Measurements from ENCODE around the gene ELP5.

The ELP5 gene

GRCh38 chr17:7213895-7214299 lies 38.1 kb upstream of the ELP5 start:
- no peaks in the 10 kb centered on the region for H3K9me3 ChIP-seq (ENCODE audit: low read length)
- no peaks in the 10 kb centered on the region for H3K27me3 ChIP-seq (ENCODE audit: insufficient read depth, low read length)
- H3K36me3 ChIP-seq (ENCODE audit: insufficient read depth, low read length) = no peaks in the 10 kb centered on the region
- TF ChIP-seq CTCF (IDR thresholded peaks at IDR 0.05; ENCODE audit: low read length) (peak; percentile 63), EZH2 (IDR thresholded peaks at IDR 0.05; ENCODE audit: borderline replicate concordance, low read length) (no peak)
- H3K9ac ChIP-seq (ENCODE audit: low read length) = no peak overlapping the region
- no peaks in the 10 kb centered on the region for H3K9me2 ChIP-seq (ENCODE audit: low read depth, low read length)
- H3K79me2 ChIP-seq (ENCODE audit: insufficient read depth, low read length) = no peaks in the 10 kb centered on the region
- H3K27ac ChIP-seq (ENCODE audit: low read depth, low read length, poor library complexity, severe bottlenecking) = no peak overlapping the region
- peak overlapping the region; percentile 49 for H3K4me3 ChIP-seq (ENCODE audit: low read depth, low read length, poor library complexity, severe bottlenecking)
- H4K20me1 ChIP-seq (ENCODE audit: insufficient read depth, low read length) = no peaks in the 10 kb centered on the region
- H2AFZ ChIP-seq (ENCODE audit: low read length) = no peak overlapping the region
- H3F3A ChIP-seq (ENCODE audit: insufficient read depth, low read length) = no peaks in the 10 kb centered on the region
- peaks cover 24% of the 10 kb centered on the region for H3K4me1 ChIP-seq (ENCODE audit: insufficient read depth, low read length, severe bottlenecking)
- H3K4me2 ChIP-seq (ENCODE audit: low read length) = peak overlapping the region; percentile 57

GRCh38 chr17:7214300-7215135 lies 37.5 kb upstream of the ELP5 start:
- Histone ChIP-seq H2AFZ (ENCODE audit: low read length) (no peak overlapping the region), H3K9me3 (ENCODE audit: low read length) (no peaks in the 10 kb centered on the region), H3K4me2 (ENCODE audit: low read length) (peak overlapping the region; percentile 63), H3F3A (ENCODE audit: insufficient read depth, low read length) (no peaks in the 10 kb centered on the region), H3K4me3 (ENCODE audit: low read depth, low read length, poor library complexity, severe bottlenecking) (peak overlapping the region; percentile 49), H4K20me1 (ENCODE audit: insufficient read depth, low read length) (no peaks in the 10 kb centered on the region), H3K9ac (ENCODE audit: low read length) (no peak overlapping the region), H3K79me2 (ENCODE audit: insufficient read depth, low read length) (no peaks in the 10 kb centered on the region), H3K27ac (ENCODE audit: low read depth, low read length, poor library complexity, severe bottlenecking) (no peak overlapping the region), H3K4me1 (ENCODE audit: insufficient read depth, low read length, severe bottlenecking) (peaks cover 30% of the 10 kb centered on the region), H3K9me2 (ENCODE audit: low read depth, low read length) (no peaks in the 10 kb centered on the region), H3K27me3 (ENCODE audit: insufficient read depth, low read length) (no peaks in the 10 kb centered on the region), H3K36me3 (ENCODE audit: insufficient read depth, low read length) (no peaks in the 10 kb centered on the region)
- TF ChIP-seq CTCF (IDR thresholded peaks at IDR 0.05; ENCODE audit: low read length) (peak; percentile 47), EZH2 (IDR thresholded peaks at IDR 0.05; ENCODE audit: borderline replicate concordance, low read length) (no peak)

- H3K9me2 ChIP-seq (ENCODE audit: low read depth, low read length) = no peaks in the 10 kb centered on the region
- no peak overlapping the region for H3K4me3 ChIP-seq (ENCODE audit: low read depth, low read length, poor library complexity, severe bottlenecking)
- H3K79me2 ChIP-seq (ENCODE audit: insufficient read depth, low read length) = no peaks in the 10 kb centered on the region
- peaks cover 32% of the 10 kb centered on the region for H3K4me1 ChIP-seq (ENCODE audit: insufficient read depth, low read length, severe bottlenecking)
- H3F3A ChIP-seq (ENCODE audit: insufficient read depth, low read length) = no peaks in the 10 kb centered on the region
- no peaks in the 10 kb centered on the region for H3K36me3 ChIP-seq (ENCODE audit: insufficient read depth, low read length)
- TF ChIP-seq EZH2 (IDR thresholded peaks at IDR 0.05; ENCODE audit: borderline replicate concordance, low read length) (no peak), CTCF (IDR thresholded peaks at IDR 0.05; ENCODE audit: low read length) (no peak)
- no peak overlapping the region for H3K9ac ChIP-seq (ENCODE audit: low read length)
- no peaks in the 10 kb centered on the region for H3K9me3 ChIP-seq (ENCODE audit: low read length)
- H3K27me3 ChIP-seq (ENCODE audit: insufficient read depth, low read length) = no peaks in the 10 kb centered on the region
- H2AFZ ChIP-seq (ENCODE audit: low read length) = no peak overlapping the region
- H3K4me2 ChIP-seq (ENCODE audit: low read length) = peak overlapping the region; percentile 63
- H3K27ac ChIP-seq (ENCODE audit: low read depth, low read length, poor library complexity, severe bottlenecking) = no peak overlapping the region
- no peaks in the 10 kb centered on the region for H4K20me1 ChIP-seq (ENCODE audit: insufficient read depth, low read length)
These were observed 36.8 kb upstream of the ELP5 start for GRCh38 chr17:7215136-7215638.
